HUES64 (cell line): ENCODE data around the gene PNLIPRP1. TPM values are rescaled to one million over a fixed set of nuclear protein-coding genes. Genes with fewer than 3 reads are reported as not detected.

Source experiments
- H3K27ac ChIP-seq: 2 replicates; pipeline ENCODE4 v1.7.0; 2013; ENCODE audit warnings: low read depth, low read length, inconsistent platforms
- H3K27me3 ChIP-seq: 2 replicates; pipeline ENCODE4 v1.6.1; 2013; ENCODE audit warnings: mild to moderate bottlenecking, low read length; ENCODE audit not compliant: insufficient read depth
- H3K36me3 ChIP-seq: 2 replicates; pipeline ENCODE4 v1.6.1; 2013; ENCODE audit warnings: mild to moderate bottlenecking, low read length; ENCODE audit not compliant: insufficient read depth
- H3K4me1 ChIP-seq: 2 replicates; pipeline ENCODE4 v1.6.1; 2013; ENCODE audit warnings: mild to moderate bottlenecking, low read length, moderate library complexity; ENCODE audit not compliant: insufficient read depth
- H3K4me3 ChIP-seq: 2 replicates; pipeline ENCODE4 v1.5.1; 2013; ENCODE audit warnings: mild to moderate bottlenecking, low read length, moderate library complexity
- H3K9ac ChIP-seq: 2 replicates; pipeline ENCODE4 v1.6.1; 2013; ENCODE audit warnings: mild to moderate bottlenecking, low read depth, low read length
- H3K9me3 ChIP-seq: 2 replicates; pipeline ENCODE4 v1.6.1; 2013; ENCODE audit warnings: low read depth, low read length; ENCODE audit not compliant: insufficient read depth
- WGBS: fragments of 150-250, 120-280 bp; methylation state at CpG from one replicate; pipeline ENCODE4 v1.1.7; 2013; ENCODE audit warnings: missing lambda C conversion rate; 5-methylcytosine and 5-hydroxymethylcytosine counted together
- polyA plus RNA-seq, 2 experiments: library from polyadenylated mRNA; stranded (reverse); fragments of 50-300 nt; gene quantifications; one replicate each; pipeline ENCODE4 v1.2.3, GENCODE V29; 2013

The PNLIPRP1 gene
- polyA plus RNA-seq (2013, experiment 1 of 2): not detected
- not detected for polyA plus RNA-seq (2013, experiment 2 of 2)

GRCh38 chr10:116590590-116591444 lies at the start of gene PNLIPRP1:
Gene PNLIPRP1, plus strand, starts transcription at chr10:116590959. Its CDS starts 171 bp downstream, at chr10:116591130.
- no peak within 1 kb of the TSS for H3K9ac ChIP-seq
- WGBS: 94% methylated on average over 9 of the region's 9 CpGs
- H3K27me3 ChIP-seq: no peaks in the 10 kb centered on the region
- no peaks in the 10 kb centered on the region for H3K4me1 ChIP-seq
- H3K27ac ChIP-seq: no peak within 1 kb of the TSS
- no peaks in the 10 kb centered on the region for H3K36me3 ChIP-seq
- H3K9me3 ChIP-seq: 0 out of 2 replicates have a peak, but pooled peaks cover 2% of the 10 kb centered on the region
- H3K4me3 ChIP-seq: no peak within 1 kb of the TSS

GRCh38 chr10:116542007-116542677 lies 48.6 kb upstream of the PNLIPRP1 start:
- H3K36me3 ChIP-seq: no peaks in the 10 kb centered on the region
- H3K27ac ChIP-seq: no peak overlapping the region
- peaks cover 8% of the 10 kb centered on the region for H3K4me1 ChIP-seq
- no peaks in the 10 kb centered on the region for H3K27me3 ChIP-seq
- no peak overlapping the region for H3K9ac ChIP-seq
- peaks cover 15% of the 10 kb centered on the region for H3K9me3 ChIP-seq
- H3K4me3 ChIP-seq: no peak overlapping the region

GRCh38 chr10:116545122-116545521 lies 45.6 kb upstream of the PNLIPRP1 start:
- no peak overlapping the region for H3K4me3 ChIP-seq
- no peaks in the 10 kb centered on the region for H3K27me3 ChIP-seq
- 100% methylated on average over 1 of the region's 1 CpG for WGBS
- no peaks in the 10 kb centered on the region for H3K9me3 ChIP-seq
- no peaks in the 10 kb centered on the region for H3K36me3 ChIP-seq
- no peak overlapping the region for H3K9ac ChIP-seq
- H3K27ac ChIP-seq: no peak overlapping the region
- H3K4me1 ChIP-seq: peaks cover 8% of the 10 kb centered on the region

GRCh38 chr10:116545756-116546155 lies 45.0 kb upstream of the PNLIPRP1 start, which contains the start of gene PNLIP:
Gene PNLIP, plus strand, starts transcription at chr10:116545931. Its CDS starts 162 bp downstream, at chr10:116546093.
- Histone ChIP-seq H3K27me3 (no peaks in the 10 kb centered on the region), H3K9ac (no peak within 1 kb of the TSS), H3K4me3 (no peak within 1 kb of the TSS), H3K9me3 (no peaks in the 10 kb centered on the region), H3K36me3 (no peaks in the 10 kb centered on the region), H3K4me1 (peaks cover 8% of the 10 kb centered on the region), H3K27ac (no peak within 1 kb of the TSS)
- WGBS: 92% methylated on average over 8 of the region's 8 CpGs

GRCh38 chr10:116548301-116548700 lies 42.5 kb upstream of the PNLIPRP1 start:
- H3K4me3 ChIP-seq: no peak overlapping the region
- 91% methylated on average over 5 of the region's 5 CpGs for WGBS
- H3K27me3 ChIP-seq: no peaks in the 10 kb centered on the region
- H3K9ac ChIP-seq: no peak overlapping the region
- H3K9me3 ChIP-seq: no peaks in the 10 kb centered on the region
- no peaks in the 10 kb centered on the region for H3K4me1 ChIP-seq
- H3K36me3 ChIP-seq: no peaks in the 10 kb centered on the region
- no peak overlapping the region for H3K27ac ChIP-seq

GRCh38 chr10:116553378-116553980 lies 37.3 kb upstream of the PNLIPRP1 start:
- H3K4me1 ChIP-seq: peaks cover 13% of the 10 kb centered on the region
- H3K9me3 ChIP-seq: no peaks in the 10 kb centered on the region
- no peaks in the 10 kb centered on the region for H3K36me3 ChIP-seq
- no peak overlapping the region for H3K27ac ChIP-seq
- WGBS: 96% methylated on average over 12 of the region's 13 CpGs
- no peak overlapping the region for H3K9ac ChIP-seq
- H3K4me3 ChIP-seq: no peak overlapping the region
- no peaks in the 10 kb centered on the region for H3K27me3 ChIP-seq

GRCh38 chr10:116554628-116555027 lies 36.1 kb upstream of the PNLIPRP1 start:
- Histone ChIP-seq H3K27ac (no peak overlapping the region), H3K4me3 (no peak overlapping the region), H3K9me3 (no peaks in the 10 kb centered on the region), H3K36me3 (no peaks in the 10 kb centered on the region), H3K4me1 (peaks cover 13% of the 10 kb centered on the region), H3K9ac (no peak overlapping the region), H3K27me3 (no peaks in the 10 kb centered on the region)
- WGBS: 88% methylated on average over 5 of the region's 5 CpGs

- H3K4me3 ChIP-seq: no peak overlapping the region
- H3K4me1 ChIP-seq: peaks cover 13% of the 10 kb centered on the region
- WGBS: 85% methylated on average over 5 of the region's 6 CpGs
- H3K27me3 ChIP-seq: no peaks in the 10 kb centered on the region
- H3K9me3 ChIP-seq: no peaks in the 10 kb centered on the region
- H3K27ac ChIP-seq: no peak overlapping the region
- H3K36me3 ChIP-seq: no peaks in the 10 kb centered on the region
- no peak overlapping the region for H3K9ac ChIP-seq
These were observed 34.9 kb upstream of the PNLIPRP1 start for GRCh38 chr10:116555880-116556279.

GRCh38 chr10:116557305-116557880 lies 33.4 kb upstream of the PNLIPRP1 start:
- peaks cover 13% of the 10 kb centered on the region for H3K4me1 ChIP-seq
- H3K27me3 ChIP-seq: no peaks in the 10 kb centered on the region
- H3K36me3 ChIP-seq: no peaks in the 10 kb centered on the region
- no peak overlapping the region for H3K9ac ChIP-seq
- WGBS: 94% methylated on average over 5 of the region's 5 CpGs
- no peaks in the 10 kb centered on the region for H3K9me3 ChIP-seq
- H3K4me3 ChIP-seq: no peak overlapping the region
- no peak overlapping the region for H3K27ac ChIP-seq

GRCh38 chr10:116565534-116565933 lies 25.2 kb upstream of the PNLIPRP1 start:
- Histone ChIP-seq H3K27ac (no peak overlapping the region), H3K4me3 (no peak overlapping the region), H3K9me3 (no peaks in the 10 kb centered on the region), H3K9ac (no peak overlapping the region), H3K4me1 (no peaks in the 10 kb centered on the region), H3K27me3 (no peaks in the 10 kb centered on the region), H3K36me3 (no peaks in the 10 kb centered on the region)
- WGBS: 94% methylated on average over 8 of the region's 8 CpGs

- no peaks in the 10 kb centered on the region for H3K27me3 ChIP-seq
- no peak overlapping the region for H3K27ac ChIP-seq
- H3K4me1 ChIP-seq: no peaks in the 10 kb centered on the region
- H3K4me3 ChIP-seq: no peak overlapping the region
- no peaks in the 10 kb centered on the region for H3K9me3 ChIP-seq
- no peak overlapping the region for H3K9ac ChIP-seq
- no peaks in the 10 kb centered on the region for H3K36me3 ChIP-seq
These were observed 23.8 kb upstream of the PNLIPRP1 start for GRCh38 chr10:116566932-116567331.
